OCI-LY3 (cell line): Measurements from ENCODE around the gene FFAR1.
"Not testable (repeated sequence)": the region's sequence is repeated elsewhere in the genome, so short reads cannot be mapped to it uniquely, and the experiment has no call there.

Experiments
- H2AFZ ChIP-seq: fragments of 200-600, 300-600 bp; shearing (Covaris generic); 2 replicates; pipeline ENCODE4 v1.6.0; 2014; ENCODE audit warnings: antibody characterized with exemption, low read depth, low read length
- H3K27ac ChIP-seq: fragments of 200-600, 300-600 bp; sonication (generic); 2 replicates; pipeline ENCODE4 v1.5.1; 2014; ENCODE audit warnings: mild to moderate bottlenecking, low read length, moderate library complexity, mixed read lengths
- H3K27me3 ChIP-seq: fragments of 200-600, 300-600 bp; sonication (generic); 2 replicates; pipeline ENCODE4 v1.6.1; 2014; ENCODE audit warnings: low read depth, low read length, mixed read lengths
- H3K36me3 ChIP-seq: fragments of 200-600, 300-600 bp; sonication (generic); replicated peaks from 2 replicates; pipeline ENCODE3; 2014; ENCODE audit warnings: low read depth, low read length, mixed read lengths
- H3K4me1 ChIP-seq: fragments of 300-600, 200-600 bp; sonication (generic); 2 replicates; pipeline ENCODE4 v1.6.1; 2014; ENCODE audit warnings: low read length, mixed read lengths
- H3K4me2 ChIP-seq: fragments of 200-600, 300-600 bp; sonication (generic); 2 replicates; pipeline ENCODE4 v1.6.1; 2014; ENCODE audit warnings: low read length, mixed read lengths
- H3K4me3 ChIP-seq: fragments of 300-600, 200-600 bp; sonication (generic); 2 replicates; pipeline ENCODE4 v1.5.1; 2014; ENCODE audit warnings: antibody characterized with exemption, mild to moderate bottlenecking, low read length, moderate library complexity
- H3K79me2 ChIP-seq: fragments of 300-600, 200-600 bp; shearing (Covaris generic); 2 replicates; pipeline ENCODE4 v1.6.1; 2014; ENCODE audit warnings: mild to moderate bottlenecking, low read length, mixed read lengths
- H3K9ac ChIP-seq: fragments of 300-600, 200-600 bp; shearing (Covaris generic); 2 replicates; pipeline ENCODE4 v1.6.0; 2014; ENCODE audit warnings: mild to moderate bottlenecking, low read length, moderate library complexity
- H3K9me3 ChIP-seq: fragments of 200-600, 300-600 bp; shearing (Covaris generic); 2 replicates; pipeline ENCODE4 v1.6.1; 2014; ENCODE audit warnings: low read length, mixed read lengths; ENCODE audit not compliant: insufficient read depth
- H4K20me1 ChIP-seq: fragments of 200-600, 300-600 bp; sonication (generic); 2 replicates; pipeline ENCODE4 v1.6.1; 2016; ENCODE audit warnings: low read length, mixed read lengths; ENCODE audit not compliant: insufficient read depth
- CTCF ChIP-seq: fragments of 200-600, 300-600 bp; sonication (generic); IDR thresholded peaks from 2 replicates; pipeline ENCODE4 v1.5.1; 2014; ENCODE audit warnings: antibody characterized with exemption, low read length, low read depth
- EZH2phosphoT487 ChIP-seq: fragments of 200-600 bp; shearing (Covaris generic); IDR thresholded peaks from 2 replicates; pipeline ENCODE4 v1.6.1; 2018; ENCODE audit warnings: antibody characterized with exemption, mixed run types, low read depth

Gene FFAR1

DNA sequence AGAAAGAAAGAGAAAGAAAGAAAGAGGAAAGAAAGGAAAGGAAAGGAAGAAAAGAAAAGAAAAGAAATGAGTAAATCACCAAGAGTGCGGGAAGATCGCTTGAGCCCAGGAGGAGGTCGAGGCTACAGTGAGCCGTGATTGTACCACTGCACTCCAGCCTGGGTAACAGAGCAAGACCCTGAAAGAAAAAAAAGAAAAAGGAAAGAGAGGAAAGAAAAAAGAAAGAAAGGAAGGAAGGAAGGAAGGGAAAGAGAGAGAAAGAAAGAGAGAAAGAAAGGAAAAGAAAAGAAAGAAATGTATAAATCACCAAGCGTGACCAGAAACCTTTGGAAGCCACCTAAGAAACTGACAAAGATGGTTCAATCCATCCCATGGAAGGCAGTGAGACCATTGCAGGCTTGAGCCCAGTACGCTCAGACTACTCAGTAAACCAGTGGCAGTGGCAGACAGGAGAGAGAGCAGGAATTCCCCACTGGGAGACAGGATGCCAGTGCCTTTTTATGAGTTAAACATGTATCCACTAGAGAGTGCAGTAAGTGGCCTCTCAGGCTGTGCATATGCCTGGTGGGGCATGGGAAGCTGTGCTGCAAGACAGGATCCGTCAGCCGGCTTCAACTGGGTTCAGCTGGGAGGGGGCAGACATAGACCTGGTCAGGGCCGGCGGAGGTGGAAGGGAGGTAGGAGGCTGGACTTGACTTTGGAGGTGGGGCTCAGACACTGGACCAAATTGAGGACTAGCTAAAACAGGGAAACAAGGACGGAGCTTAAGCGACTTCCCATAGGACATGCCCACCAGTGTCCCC lies 28.0 kb downstream of the FFAR1 start:
- Histone ChIP-seq H3K4me3 (no peak overlapping the region), H3K27me3 (peaks cover 34% of the 10 kb centered on the region), H3K27ac (no peak overlapping the region), H2AFZ (no peak overlapping the region), H3K79me2 (no peaks in the 10 kb centered on the region), H3K36me3 (no peaks in the 10 kb centered on the region), H3K4me2 (no peak overlapping the region), H3K9ac (no peak overlapping the region), H3K9me3 (peaks cover 5% of the 10 kb centered on the region; the same call in 1 of the 2 replicates), H3K4me1 (peaks cover 12% of the 10 kb centered on the region), H4K20me1 (no peaks in the 10 kb centered on the region)
- TF ChIP-seq CTCF (no peak), EZH2phosphoT487 (no peak)

- Histone ChIP-seq H3K9ac (no peak overlapping the region), H4K20me1 (no peaks in the 10 kb centered on the region), H3K79me2 (no peaks in the 10 kb centered on the region), H3K4me3 (no peak overlapping the region), H3K36me3 (no peaks in the 10 kb centered on the region), H3K27me3 (peaks cover 47% of the 10 kb centered on the region), H3K27ac (no peak overlapping the region), H3K4me1 (peaks cover 12% of the 10 kb centered on the region), H3K4me2 (no peak overlapping the region), H3K9me3 (peaks cover 5% of the 10 kb centered on the region; the same call in 1 of the 2 replicates), H2AFZ (no peak overlapping the region)
- TF ChIP-seq CTCF (no peak), EZH2phosphoT487 (no peak)
Measured at GRCh38 chr19:35377656-35378055, 30.0 kb downstream of the FFAR1 start.

DNA sequence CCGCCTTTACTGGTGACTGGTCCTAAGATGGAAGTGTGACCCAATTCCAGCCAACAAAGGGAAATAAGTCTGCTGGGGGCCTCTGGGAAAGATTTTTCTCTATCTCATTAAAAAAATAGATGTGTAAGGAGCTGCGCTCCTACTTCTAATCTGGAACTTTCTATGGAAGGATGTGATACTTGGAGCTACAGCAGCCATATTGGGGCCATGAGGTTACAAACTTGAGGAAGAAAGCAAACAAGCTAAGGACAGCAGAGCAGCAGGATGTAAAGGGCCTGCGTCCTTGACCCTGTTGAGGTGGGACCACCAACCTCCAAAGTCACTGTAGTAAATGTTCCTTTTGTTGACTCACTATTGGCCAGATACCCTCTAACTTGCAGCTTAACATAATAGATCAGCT lies 30.7 kb downstream of the FFAR1 start:
- H3K9ac ChIP-seq: no peak overlapping the region
- H3K79me2 ChIP-seq: no peaks in the 10 kb centered on the region
- no peaks in the 10 kb centered on the region for H4K20me1 ChIP-seq
- no peak overlapping the region for H2AFZ ChIP-seq
- peaks cover 51% of the 10 kb centered on the region for H3K27me3 ChIP-seq
- no peak for TF ChIP-seq CTCF
- TF ChIP-seq EZH2phosphoT487: no peak
- H3K9me3 ChIP-seq: peaks cover 5% of the 10 kb centered on the region; the same call in 1 of the 2 replicates
- H3K36me3 ChIP-seq: no peaks in the 10 kb centered on the region
- H3K4me1 ChIP-seq: peaks cover 12% of the 10 kb centered on the region
- no peak overlapping the region for H3K27ac ChIP-seq
- H3K4me2 ChIP-seq: no peak overlapping the region
- no peak overlapping the region for H3K4me3 ChIP-seq

DNA sequence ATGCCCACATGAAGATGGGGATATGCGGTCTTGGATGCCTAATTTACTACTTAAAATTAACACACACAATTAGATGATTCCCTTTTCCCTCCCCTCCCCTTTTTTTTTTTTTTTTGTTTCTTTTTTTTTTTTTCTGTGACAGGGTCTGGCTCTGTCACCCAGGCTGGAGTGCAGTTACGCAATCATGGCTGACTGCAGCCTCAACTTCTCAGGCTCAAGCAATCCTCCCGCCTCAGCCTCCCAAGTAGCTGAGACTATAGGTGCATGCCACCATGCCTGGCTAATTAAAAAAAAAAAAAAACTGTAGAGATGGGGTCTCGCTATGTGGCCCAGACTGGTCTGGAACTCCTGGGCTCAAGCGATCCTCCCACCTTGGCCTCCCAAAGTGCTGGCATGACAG lies 31.8 kb downstream of the FFAR1 start:
- Histone ChIP-seq H3K27me3 (peaks cover 51% of the 10 kb centered on the region), H3K9me3 (peaks cover 12% of the 10 kb centered on the region; the same call in 1 of the 2 replicates)
- not testable (repeated sequence) for H3K27ac ChIP-seq, H3K36me3 ChIP-seq, H3K9ac ChIP-seq, H3K4me1 ChIP-seq, H2AFZ ChIP-seq, H4K20me1 ChIP-seq, H3K4me3 ChIP-seq, H3K79me2 ChIP-seq, H3K4me2 ChIP-seq
